Endothelial cell of umbilical vein (primary cell): ENCODE data around the gene FAM161B. TPM values are rescaled to one million over a fixed set of nuclear protein-coding genes. Genes with fewer than 3 reads are reported as not detected.

Source experiments
- BruUV-seq: library from RNA; stranded (reverse); fragments of 400-500 nt; replicated peaks from 2 replicates; lab custom pipeline; 2021; lab: Mats Ljungman, UMichigan
- CTCF ChIA-PET: fragments of 300-600, 350-600 bp; sonication (Branson Sonifier 250); formaldehyde crosslinking; loops from one replicate; lab custom pipeline; 2021; ENCODE audit warnings: antibody characterized with exemption, inconsistent platforms; lab: Charles Lee
- POLR2A ChIA-PET: fragments of 300-600, 350-600 bp; sonication (Branson Sonifier 250); formaldehyde crosslinking; loops from one replicate; lab custom pipeline; 2021; ENCODE audit warnings: antibody characterized with exemption, inconsistent platforms; lab: Charles Lee
- DNase-seq: peaks from one replicate; pipeline ENCODE4 v3.0.0-alpha.2; 2011; ENCODE audit warnings: low read depth, low spot score
- FAIRE-seq: peaks from 2 replicates; lab custom pipeline; 2011; peaks lifted over from hg19 to GRCh38; lab: Jason Lieb, UNC
- H2AFZ ChIP-seq: 2 replicates; pipeline ENCODE4 v1.6.0; 2012; ENCODE audit warnings: low read depth, low read length, control low read depth, inconsistent platforms
- H3K27ac ChIP-seq: 2 replicates; pipeline ENCODE4 v1.5.1; 2011; ENCODE audit warnings: low read depth, mild to moderate bottlenecking, control low read depth, low read length, moderate library complexity; ENCODE audit not compliant: insufficient read depth
- H3K27me3 ChIP-seq, 2 experiments: 2 replicates each; pipeline versions ENCODE4 v1.6.0 to v1.6.1; 2011; ENCODE audit warnings: low read length in 2 of 2, mixed read lengths in 1 of 2; ENCODE audit not compliant: control insufficient read depth in 2 of 2, insufficient read depth in 2 of 2
- H3K36me3 ChIP-seq, 2 experiments: 2 replicates in 1 of 2; 3 replicates in 1 of 2; pipeline ENCODE4 v1.5.1; 2011; ENCODE audit warnings: low read length in 2 of 2, mild to moderate bottlenecking in 1 of 2, moderate library complexity in 1 of 2; ENCODE audit not compliant: control insufficient read depth in 2 of 2, insufficient read depth in 2 of 2; ENCODE audit errors: extremely low read depth in 1 of 2
- H3K4me1 ChIP-seq: 3 replicates; pipeline ENCODE4 v1.5.1; 2011; ENCODE audit warnings: mild to moderate bottlenecking, low read length; ENCODE audit not compliant: control insufficient read depth, insufficient read depth; ENCODE audit errors: extremely low read depth
- H3K4me2 ChIP-seq: 2 replicates; pipeline ENCODE4 v1.6.1; 2011; ENCODE audit warnings: low read length, control low read depth, mixed read lengths; ENCODE audit not compliant: insufficient read depth
- H3K4me3 ChIP-seq, 3 experiments: fragments of 200-600 bp in 1 of 3; sonication (generic), shearing (Covaris generic) in 1 of 3; replicated peaks in 1 of 3; 2 replicates each; pipeline ENCODE4 v1.5.1; 2011 to 2016; ENCODE audit warnings: control low read depth in 3 of 3, low read length in 3 of 3, mild to moderate bottlenecking in 2 of 3, inconsistent platforms in 1 of 3, low read depth in 1 of 3, moderate library complexity in 1 of 3; ENCODE audit not compliant: insufficient read depth in 1 of 3
- H3K79me2 ChIP-seq: 2 replicates; pipeline ENCODE4 v1.6.0; 2012; ENCODE audit warnings: low read length, inconsistent platforms; ENCODE audit not compliant: control insufficient read depth, insufficient read depth
- H3K9ac ChIP-seq: replicated peaks from 2 replicates; pipeline ENCODE3; 2011; ENCODE audit warnings: low read length, control low read depth; ENCODE audit not compliant: insufficient read depth; ENCODE audit errors: extremely low read depth
- H3K9me1 ChIP-seq: replicated peaks from 3 replicates; pipeline ENCODE4 v1.6.0; 2011; ENCODE audit warnings: mild to moderate bottlenecking, low read length; ENCODE audit not compliant: control insufficient read depth, insufficient read depth; ENCODE audit errors: extremely low read depth
- H3K9me3 ChIP-seq: replicated peaks from 2 replicates; pipeline ENCODE4 v1.5.1; 2012; ENCODE audit warnings: low read length, inconsistent platforms; ENCODE audit not compliant: control insufficient read depth, insufficient read depth
- H4K20me1 ChIP-seq: replicated peaks from 2 replicates; pipeline ENCODE3; 2011; ENCODE audit warnings: mild to moderate bottlenecking, low read length; ENCODE audit not compliant: control insufficient read depth, insufficient read depth; ENCODE audit errors: extremely low read depth
- CTCF ChIP-seq, 2 donors: IDR thresholded peaks; 1 replicate in 1 of 2; 2 replicates in 1 of 2; pipeline ENCODE4 v1.5.1; 2011; ENCODE audit warnings: low read length in 2 of 2, mild to moderate bottlenecking in 2 of 2, moderate library complexity in 2 of 2, control low read depth in 1 of 2, inconsistent platforms in 1 of 2, low read depth in 1 of 2; ENCODE audit not compliant: insufficient read depth in 1 of 2; ENCODE audit errors: extremely low read depth in 1 of 2
- EZH2 ChIP-seq: IDR thresholded peaks from 2 replicates; pipeline ENCODE4 v1.6.1; 2012; ENCODE audit warnings: borderline replicate concordance, low read depth, mild to moderate bottlenecking, moderate library complexity, low read length, inconsistent platforms; ENCODE audit not compliant: severe bottlenecking
- FOS ChIP-seq: IDR thresholded peaks from 2 replicates; pipeline ENCODE4 v1.6.1; 2011; ENCODE audit warnings: mild to moderate bottlenecking, low read length, moderate library complexity, borderline replicate concordance; ENCODE audit not compliant: insufficient read depth
- GATA2 ChIP-seq: IDR thresholded peaks from 2 replicates; pipeline ENCODE4 v1.7.0; 2011; ENCODE audit warnings: low read depth, mild to moderate bottlenecking, moderate library complexity, mixed read lengths, low read length; ENCODE audit not compliant: insufficient read length, insufficient read depth
- JUN ChIP-seq: IDR thresholded peaks from 2 replicates; pipeline ENCODE4 v1.6.1; 2011; ENCODE audit warnings: borderline replicate concordance, low read depth; ENCODE audit not compliant: insufficient read length, insufficient read depth
- MYC ChIP-seq: IDR thresholded peaks from one replicate; pipeline ENCODE4 v1.6.1; 2011; ENCODE audit warnings: mild to moderate bottlenecking, low read depth, low read length
- POLR2A ChIP-seq: IDR thresholded peaks from 2 replicates; pipeline ENCODE4 v1.6.1; 2012; ENCODE audit warnings: low read depth, mild to moderate bottlenecking, control low read depth, low read length
- POLR2AphosphoS5 ChIP-seq: IDR thresholded peaks from 2 replicates; pipeline ENCODE4 v1.6.1; 2012; ENCODE audit warnings: low read depth, mild to moderate bottlenecking, control low read depth, low read length, moderate library complexity; ENCODE audit not compliant: insufficient read depth
- dilution Hi-C: fragments of 300-500 bp; cut with MboI; formaldehyde crosslinking; loops from one replicate; pipeline ENCODE4 v1.15.0; 2019; ENCODE audit warnings: low sequenced_read_pairs; ENCODE audit not compliant: extremely low pct_ligation_motif_present
- intact Hi-C: fragments of 100-400 bp; cut with micrococcal nuclease; formaldehyde crosslinking; loops from one replicate; pipeline ENCODE4 v1.10.0; 2022
- polyA plus RNA-seq, 4 experiments: library from polyadenylated mRNA; depleted of rRNA in 3 of 4; stranded (reverse) in 3 of 4; unstranded in 1 of 4; fragments of >200 nt; gene quantifications; 2 replicates each; pipeline versions ENCODE4 v1.2.1 to v1.2.3, GENCODE V29; 2011 to 2012; ENCODE audit warnings: missing spikeins in 1 of 4
- total RNA-seq: library from RNA; stranded (reverse); gene quantifications from 2 replicates; pipeline ENCODE4 v1.2.3, GENCODE V29; 2021
- TF ChIP-seq, protein P1 (sequence below): IDR thresholded peaks from 2 replicates; pipeline ENCODE4 v1.6.1; 2011; ENCODE audit not compliant: insufficient read depth, insufficient read length

Gene FAM161B
- total and polyA plus RNA-seq, 2 donors (not counting 3 experiments of a cell fraction or from before 2014, with no cell fraction given), result 1.6 to 3.1 TPM

- no peaks in the 10 kb centered on the region for H3K27me3 ChIP-seq
- H3K36me3 ChIP-seq, result peaks cover 2 to 15% of the 10 kb centered on the region in 2 experiments
- DNase-seq, result no peak
- ChIA-PET POLR2A (no interaction called here), CTCF (interaction anchor here (0.9 to 1.0 kb wide), 4 partner anchors 8 to 72 kb away, joined by 3 read pairs; partner anchors contain the start of genes COQ6 and FAM161B)
- dilution Hi-C loops, result no loop called here
- no peak overlapping the region for H3K27ac ChIP-seq
- FAIRE-seq, result no peak
- H3K9ac ChIP-seq, result no peak overlapping the region
- no peaks in the 10 kb centered on the region for H3K9me3 ChIP-seq
- no peaks in the 10 kb centered on the region for H4K20me1 ChIP-seq
- H3K9me1 ChIP-seq, result no peaks in the 10 kb centered on the region
- H2AFZ ChIP-seq, result no peak overlapping the region
- H3K4me3 ChIP-seq, result no peak overlapping the region
- intact Hi-C loops, result no loop called here
- BruUV-seq, result TSS peak; percentile 18
- no peaks in the 10 kb centered on the region for H3K79me2 ChIP-seq
- H3K4me1 ChIP-seq, result no peaks in the 10 kb centered on the region
- no peak overlapping the region for H3K4me2 ChIP-seq
- TF ChIP-seq JUN (no peak), CTCF (IDR thresholded peaks at IDR 0.05; ENCODE audit: extremely low read depth in 1 of 2, insufficient read depth in 1 of 2, low read depth in 1 of 2, low read length in 2 of 2) (no peak), MYC (no peak), EZH2 (no peak), FOS (no peak), GATA2 (no peak), POLR2A (no peak), POLR2AphosphoS5 (no peak)
- TF ChIP-seq, protein P1, sequence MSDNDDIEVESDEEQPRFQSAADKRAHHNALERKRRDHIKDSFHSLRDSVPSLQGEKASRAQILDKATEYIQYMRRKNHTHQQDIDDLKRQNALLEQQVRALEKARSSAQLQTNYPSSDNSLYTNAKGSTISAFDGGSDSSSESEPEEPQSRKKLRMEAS, result no peak
Observed at GRCh38 chr14:73965216-73965615, 15.3 kb upstream of the FAM161B start.
